Activated CD4-positive, CD25-positive, alpha-beta regulatory T cell treated with anti-CD3 and anti-CD28 coated beads, Interleukin-2, amount 50 U/mL, for 72 hours (primary cell): ENCODE results near the gene GOLGB1.
"Not testable (repeated sequence)": the region's sequence is repeated elsewhere in the genome, so short reads cannot be mapped to it uniquely, and the experiment has no call there.

ENCODE experiments used
- DNase-seq: peaks from one replicate; pipeline ENCODE4 v3.0.0; 2021

Gene GOLGB1

DNA sequence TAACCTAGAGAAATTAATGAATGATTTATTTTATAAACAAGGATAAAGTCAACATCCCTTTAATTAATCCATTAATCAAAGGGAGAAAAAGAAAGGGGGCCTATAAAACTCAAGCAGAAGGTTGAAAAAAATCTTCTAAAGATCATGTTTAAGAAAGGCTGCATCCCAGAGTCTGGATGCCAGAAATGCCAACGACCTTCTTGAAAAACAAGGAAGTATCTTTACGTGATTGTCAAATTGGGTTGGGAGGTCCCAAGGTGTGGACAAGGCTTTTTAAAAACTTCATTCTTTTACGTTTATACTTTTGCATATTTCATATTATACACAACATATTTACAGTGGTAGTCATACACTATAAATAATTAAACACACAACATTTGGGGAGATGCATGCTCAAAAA, 1.6 kb downstream of the GOLGB1 start:
- DNase-seq = no peak

DNA sequence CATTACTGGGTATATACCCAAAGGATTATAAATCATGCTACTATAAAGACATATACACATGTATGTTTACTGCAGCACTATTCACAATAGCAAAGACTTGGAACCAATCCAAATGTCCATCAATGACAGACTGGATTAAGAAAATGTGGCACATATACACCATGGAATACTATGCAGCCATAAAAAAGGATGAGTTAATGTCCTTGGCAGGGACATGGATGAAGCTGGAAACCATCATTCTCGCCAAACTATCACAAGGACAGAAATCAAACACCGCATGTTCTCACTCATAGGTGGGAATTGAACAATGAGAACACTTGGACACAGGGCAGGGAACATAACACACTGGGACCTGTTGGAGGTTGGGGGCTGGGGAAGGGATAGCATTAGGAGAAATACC, 6.4 kb downstream of the GOLGB1 start:
- not testable (repeated sequence) for DNase-seq

GRCh38 chr3:121740896-121741295, 8.6 kb downstream of the GOLGB1 start:
- no peak for DNase-seq

GRCh38 chr3:121739902-121740301, 9.6 kb downstream of the GOLGB1 start:
- no peak for DNase-seq

- DNase-seq = no peak
Measured at GRCh38 chr3:121737644-121738043, 11.9 kb downstream of the GOLGB1 start.

DNA sequence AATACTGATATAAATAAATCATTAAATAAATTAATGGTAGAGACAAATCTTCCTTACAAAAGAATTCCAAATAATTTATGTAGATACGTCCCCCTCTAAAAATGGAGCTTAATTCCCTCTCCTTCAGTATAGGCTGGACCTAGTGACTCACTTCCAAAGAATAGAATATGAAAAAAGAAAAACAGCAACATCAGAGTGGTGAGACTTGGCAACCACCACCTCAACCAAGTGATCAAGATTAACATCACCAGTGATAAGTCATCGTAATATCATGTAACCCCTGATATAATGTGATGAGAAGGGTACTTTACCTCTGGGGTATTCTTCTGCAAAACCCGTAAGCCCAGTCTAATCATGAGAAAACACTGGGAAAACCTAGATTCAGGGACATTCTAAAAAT, 13.4 kb downstream of the GOLGB1 start:
- DNase-seq = no peak

DNA sequence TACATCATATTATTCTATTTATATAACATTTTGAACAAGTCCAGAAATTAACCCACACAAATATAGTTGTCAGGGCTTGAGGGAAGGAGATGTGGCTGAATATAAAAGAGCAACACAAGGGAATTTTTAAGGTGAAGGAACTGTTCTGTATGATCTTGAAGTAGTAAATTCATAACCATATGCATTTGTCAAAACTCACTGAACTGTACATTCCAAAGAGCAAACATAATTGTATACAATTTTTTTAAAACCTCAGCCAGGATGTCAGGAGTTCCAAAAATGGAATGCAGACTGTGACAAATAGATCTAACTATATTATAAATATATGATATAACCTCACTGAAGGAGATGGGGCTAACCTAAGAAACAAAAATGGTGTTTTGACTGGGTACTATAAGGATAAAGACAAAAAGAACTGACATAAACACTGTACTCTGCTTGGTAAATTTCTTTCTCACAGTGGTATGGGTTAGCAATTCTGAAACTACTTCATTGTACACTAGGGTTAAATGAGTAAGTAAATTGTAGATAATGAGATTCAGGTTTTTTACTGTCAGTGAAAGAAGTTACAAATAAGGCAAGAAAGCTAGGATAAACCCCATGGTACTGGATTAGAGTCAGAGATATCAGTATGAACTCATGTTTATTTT, 14.4 kb downstream of the GOLGB1 start:
- DNase-seq = no peak

DNA sequence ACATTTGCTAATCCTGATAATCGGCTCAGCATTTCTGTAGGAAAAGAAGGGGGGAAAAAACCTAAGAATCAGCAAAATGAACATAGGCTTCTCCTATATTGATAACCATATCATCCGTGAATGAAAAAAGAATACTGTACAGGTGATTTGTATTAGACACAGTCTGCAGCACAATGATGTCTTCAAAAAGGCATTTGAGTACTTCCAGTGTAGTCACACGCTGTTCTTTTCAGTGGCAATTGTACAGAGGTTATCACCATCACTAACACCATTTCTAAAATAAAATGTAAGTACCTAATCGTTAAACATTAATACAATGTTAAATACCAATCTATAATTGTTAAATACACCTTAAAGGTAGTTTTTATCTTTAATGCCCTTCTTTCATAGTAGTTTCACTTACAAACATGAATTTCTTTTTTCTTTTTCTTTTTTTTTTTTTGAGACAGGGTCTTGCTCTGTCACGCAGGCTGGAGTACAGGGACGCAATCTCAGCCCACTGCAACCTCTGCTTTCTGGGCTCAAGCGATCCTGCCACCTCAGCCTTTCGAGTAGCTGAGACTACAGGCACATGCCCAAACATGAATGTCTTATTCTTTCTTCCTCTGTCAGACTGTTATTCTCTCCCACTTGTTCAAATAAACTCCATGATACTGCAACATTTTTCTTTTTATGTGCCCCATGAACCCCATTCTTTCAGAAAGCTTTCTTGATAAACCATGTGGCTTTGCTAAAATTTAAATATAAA, 18.4 kb downstream of the GOLGB1 start:
- DNase-seq = no peak

DNA sequence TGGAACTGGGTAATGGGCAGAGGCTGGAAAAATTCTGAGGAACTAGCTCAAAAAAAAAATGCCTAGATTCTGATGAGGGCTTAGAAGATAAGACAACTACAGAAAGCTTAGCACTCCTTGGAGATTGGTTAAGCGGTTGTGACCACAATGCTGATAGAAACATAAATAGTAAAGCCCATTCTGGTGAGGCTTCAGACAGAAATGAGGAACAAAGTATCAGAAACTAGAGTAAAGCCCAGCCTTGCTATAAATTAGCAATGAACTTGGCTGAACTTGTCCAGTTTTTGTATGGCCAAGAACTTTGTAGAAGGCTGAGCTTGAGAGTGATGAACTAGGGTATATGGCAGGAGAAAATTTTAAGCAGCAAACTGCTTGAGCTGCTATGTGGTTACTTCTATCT, 25.4 kb downstream of the GOLGB1 start:
- DNase-seq = no peak

- DNase-seq = no peak
Measured at GRCh38 chr3:121723485-121723884, 26.1 kb downstream of the GOLGB1 start.

- DNase-seq = no peak
Measured at GRCh38 chr3:121722411-121722810, 27.1 kb downstream of the GOLGB1 start.

- no peak for DNase-seq
Measured at GRCh38 chr3:121720163-121720562, 29.4 kb downstream of the GOLGB1 start.

DNA sequence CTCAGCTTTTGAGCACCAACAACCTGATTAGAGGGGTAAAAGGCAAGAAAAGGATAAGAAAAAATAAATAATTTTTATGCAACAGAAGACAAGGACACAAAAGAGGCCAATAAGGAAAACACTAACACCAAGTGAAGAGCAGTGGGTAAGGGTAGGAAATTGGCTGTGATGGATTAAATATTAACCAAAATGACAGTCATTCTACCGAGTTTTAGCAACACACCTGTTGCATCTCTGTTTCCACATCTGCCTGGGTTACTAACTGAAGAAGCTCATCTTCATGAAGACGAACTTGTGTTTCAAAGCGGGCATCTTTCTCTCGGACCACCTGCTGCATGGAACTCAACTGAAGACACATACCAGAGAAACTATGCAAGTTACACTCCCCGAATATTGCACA, 30.1 kb downstream of the GOLGB1 start:
- no peak for DNase-seq

- DNase-seq = no peak
Measured at GRCh38 chr3:121718205-121718846, 31.2 kb downstream of the GOLGB1 start.

- no peak for DNase-seq
Measured at GRCh38 chr3:121710347-121710746, 39.2 kb downstream of the GOLGB1 start.

- no peak for DNase-seq
Measured at GRCh38 chr3:121707531-121708273, 41.8 kb downstream of the GOLGB1 start.

DNA sequence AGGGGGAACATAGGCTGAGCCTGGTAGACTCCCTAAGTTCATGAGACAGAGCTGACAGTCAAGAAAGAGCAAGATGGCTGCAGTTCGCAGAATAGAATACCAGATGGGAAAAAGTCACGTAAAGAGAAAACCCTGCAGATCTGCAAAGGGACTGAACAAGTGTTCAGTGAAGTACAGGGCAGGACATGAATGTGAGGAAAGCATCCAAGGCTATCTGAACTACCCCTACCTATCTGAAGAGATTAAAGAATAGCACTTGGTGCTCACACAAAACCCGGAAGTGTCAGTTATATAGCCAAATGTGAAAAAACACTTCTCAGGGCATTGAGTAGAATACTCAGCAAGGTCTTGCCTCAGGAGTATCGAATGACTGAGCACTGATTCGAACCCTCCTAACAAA, 44.0 kb downstream of the GOLGB1 start:
- no peak for DNase-seq

DNA sequence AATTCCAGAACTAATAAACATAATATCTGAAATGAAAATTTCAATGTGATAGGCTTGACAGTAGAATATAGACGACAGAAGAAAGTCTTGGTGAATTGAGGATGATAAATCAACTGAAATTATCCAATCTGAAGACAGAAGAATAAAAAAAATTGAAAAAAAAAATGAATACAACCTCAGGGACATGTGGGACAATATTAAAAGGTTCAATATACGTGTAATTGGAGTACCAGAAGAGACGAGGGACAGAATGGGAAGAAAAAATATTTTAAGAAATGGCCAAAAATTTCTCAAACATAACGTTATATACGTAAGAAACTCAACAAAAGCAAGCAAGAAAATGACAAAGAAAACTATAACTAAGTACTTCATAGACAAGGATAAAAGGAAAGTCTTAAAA, 45.6 kb downstream of the GOLGB1 start:
- no peak for DNase-seq

- DNase-seq = no peak
Measured at GRCh38 chr3:121698901-121699300, 50.6 kb downstream of the GOLGB1 start.

- DNase-seq = no peak
Measured at GRCh38 chr3:121698476-121698875, 51.1 kb downstream of the GOLGB1 start.

- DNase-seq = no peak
Measured at GRCh38 chr3:121696186-121696585, 53.4 kb downstream of the GOLGB1 start.

DNA sequence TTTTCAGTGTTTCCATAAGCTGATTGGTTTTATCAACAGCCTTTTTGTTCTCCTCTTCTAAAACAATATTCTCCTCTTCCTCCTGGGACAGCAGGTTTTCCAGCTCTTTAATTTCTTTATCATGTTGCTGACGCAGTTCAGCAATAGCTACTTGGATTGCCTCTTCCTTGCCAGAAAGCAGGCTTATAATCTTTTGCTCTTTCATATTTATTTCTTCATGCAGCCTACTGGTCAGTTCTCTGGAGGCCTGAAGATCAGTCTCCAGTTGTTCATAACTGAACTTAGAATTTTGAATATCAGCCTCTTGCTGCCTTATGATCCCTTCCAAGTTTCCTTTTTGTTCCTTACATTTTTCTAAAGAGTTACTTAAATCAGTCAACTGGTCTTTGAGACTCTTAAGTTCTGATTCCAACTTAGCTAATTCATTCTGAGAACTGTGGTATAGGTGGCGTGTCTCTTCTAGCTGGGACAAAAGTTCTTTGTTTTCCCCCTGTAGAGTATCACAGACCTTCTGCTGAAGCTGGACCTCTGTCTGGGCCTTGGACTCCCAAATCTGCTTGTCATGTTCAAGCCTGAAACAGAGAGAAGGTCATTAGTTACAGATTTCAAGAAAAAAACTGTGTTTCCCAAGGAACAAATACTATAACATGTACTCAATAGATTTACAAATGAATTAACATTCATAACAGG, 57.4 kb downstream of the GOLGB1 start:
- DNase-seq = no peak
